Measurements from ENCODE around the gene RBFOX2.

The RBFOX2 gene

GRCh38 chr22:35873426-35873825, 155.2 kb downstream of the RBFOX2 start:
- no peak for DNase-seq (ENCODE audit: extremely low read depth in 1 of 2, low read depth in 1 of 2)

GRCh38 chr22:35872451-35872850, 156.2 kb downstream of the RBFOX2 start:
- no peak for DNase-seq (ENCODE audit: extremely low read depth in 1 of 2, low read depth in 1 of 2)

GRCh38 chr22:35870517-35871293, 157.9 kb downstream of the RBFOX2 start:
- no peak for DNase-seq (ENCODE audit: extremely low read depth in 1 of 2, low read depth in 1 of 2)

GRCh38 chr22:35868938-35869337, 159.7 kb downstream of the RBFOX2 start:
- no peak for DNase-seq (ENCODE audit: extremely low read depth in 1 of 2, low read depth in 1 of 2)

- DNase-seq (ENCODE audit: extremely low read depth in 1 of 2, low read depth in 1 of 2) = no peak
Measured at GRCh38 chr22:35866651-35867050, 162.0 kb downstream of the RBFOX2 start.

GRCh38 chr22:35864545-35865165, 164.0 kb downstream of the RBFOX2 start:
- DNase-seq (ENCODE audit: extremely low read depth in 1 of 2, low read depth in 1 of 2) = no peak

- DNase-seq (ENCODE audit: extremely low read depth in 1 of 2, low read depth in 1 of 2) = no peak
Measured at GRCh38 chr22:35863432-35863831, 165.2 kb downstream of the RBFOX2 start.

GRCh38 chr22:35862697-35863096, 165.9 kb downstream of the RBFOX2 start:
- no peak for DNase-seq (ENCODE audit: extremely low read depth in 1 of 2, low read depth in 1 of 2)

- DNase-seq (ENCODE audit: extremely low read depth in 1 of 2, low read depth in 1 of 2) = no peak
Measured at GRCh38 chr22:35861451-35861850, 167.2 kb downstream of the RBFOX2 start.

- DNase-seq (ENCODE audit: extremely low read depth in 1 of 2, low read depth in 1 of 2) = no peak
Measured at GRCh38 chr22:35860837-35861236, 167.8 kb downstream of the RBFOX2 start.

GRCh38 chr22:35860087-35860733, 168.4 kb downstream of the RBFOX2 start:
- no peak for DNase-seq (ENCODE audit: extremely low read depth in 1 of 2, low read depth in 1 of 2)

GRCh38 chr22:35854334-35854733, 174.3 kb downstream of the RBFOX2 start:
- DNase-seq (ENCODE audit: extremely low read depth in 1 of 2, low read depth in 1 of 2) = no peak

GRCh38 chr22:35852076-35852475, 176.5 kb downstream of the RBFOX2 start:
- DNase-seq (ENCODE audit: extremely low read depth in 1 of 2, low read depth in 1 of 2) = no peak

GRCh38 chr22:35850831-35851230, 177.8 kb downstream of the RBFOX2 start:
- no peak for DNase-seq (ENCODE audit: extremely low read depth in 1 of 2, low read depth in 1 of 2)

- no peak for DNase-seq (ENCODE audit: extremely low read depth in 1 of 2, low read depth in 1 of 2)
Measured at GRCh38 chr22:35846804-35847203, 181.8 kb downstream of the RBFOX2 start.

GRCh38 chr22:35844886-35845285, 183.7 kb downstream of the RBFOX2 start:
- DNase-seq (ENCODE audit: extremely low read depth in 1 of 2, low read depth in 1 of 2) = no peak

GRCh38 chr22:35842954-35843353, 185.7 kb downstream of the RBFOX2 start:
- no peak for DNase-seq (ENCODE audit: extremely low read depth in 1 of 2, low read depth in 1 of 2)

- DNase-seq (ENCODE audit: extremely low read depth in 1 of 2, low read depth in 1 of 2) = no peak
Measured at GRCh38 chr22:35842519-35842913, 186.1 kb downstream of the RBFOX2 start.

GRCh38 chr22:35841907-35842518, 186.6 kb downstream of the RBFOX2 start:
- no peak for DNase-seq (ENCODE audit: extremely low read depth in 1 of 2, low read depth in 1 of 2)

GRCh38 chr22:35840302-35840739, 188.3 kb downstream of the RBFOX2 start:
- no peak for DNase-seq (ENCODE audit: extremely low read depth in 1 of 2, low read depth in 1 of 2)

- DNase-seq (ENCODE audit: extremely low read depth in 1 of 2, low read depth in 1 of 2) = no peak
Measured at GRCh38 chr22:35839841-35840301, 188.8 kb downstream of the RBFOX2 start.
